ENCODE measurements around the gene GTF2H4.
"Not testable (repeated sequence)": the region's sequence is repeated elsewhere in the genome, so short reads cannot be mapped to it uniquely, and the experiment has no call there.

Gene GTF2H4

DNA sequence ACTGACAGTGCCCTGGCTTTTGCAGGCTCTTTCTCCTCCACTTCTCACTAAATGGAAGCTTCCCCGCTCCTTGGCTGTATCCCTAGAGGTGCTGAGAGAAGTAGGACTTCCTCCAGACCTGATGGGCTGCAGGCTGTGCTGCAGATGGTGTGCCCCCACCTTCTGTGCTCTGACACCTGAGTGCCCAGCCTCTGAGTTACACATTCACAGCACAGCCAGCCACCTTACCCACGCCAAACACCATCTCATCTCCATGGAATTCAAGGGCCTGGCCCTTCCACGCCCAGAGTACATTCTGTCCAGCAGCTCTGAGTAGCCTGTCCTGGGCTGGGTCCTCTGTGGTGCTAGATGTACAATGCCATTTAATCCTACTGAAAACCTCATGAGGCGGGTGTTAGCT lies 18.6 kb downstream of the GTF2H4 start:
- DNase-seq (ENCODE audit: low spot score) = no peak

DNA sequence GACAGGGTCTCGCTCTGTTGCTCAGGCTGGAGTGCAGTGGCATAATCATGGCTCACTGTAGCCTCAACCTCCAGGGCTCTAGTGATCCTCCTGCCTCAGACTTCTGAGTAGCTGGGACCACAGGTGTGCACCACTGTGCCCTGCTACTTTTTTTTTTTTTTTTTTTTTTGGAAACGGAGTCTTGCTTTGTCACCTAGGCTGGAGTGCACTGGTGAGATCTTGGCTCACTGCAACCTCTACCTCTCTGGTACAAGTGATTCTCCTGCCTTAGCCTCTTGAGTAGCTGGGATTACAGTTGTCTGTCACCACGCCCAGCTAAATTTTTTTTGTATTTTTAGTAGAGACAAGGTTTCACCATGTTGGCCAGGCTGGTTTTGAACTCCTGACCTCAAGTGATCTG lies 19.1 kb downstream of the GTF2H4 start:
- DNase-seq (ENCODE audit: low spot score) = not testable (repeated sequence)

DNA sequence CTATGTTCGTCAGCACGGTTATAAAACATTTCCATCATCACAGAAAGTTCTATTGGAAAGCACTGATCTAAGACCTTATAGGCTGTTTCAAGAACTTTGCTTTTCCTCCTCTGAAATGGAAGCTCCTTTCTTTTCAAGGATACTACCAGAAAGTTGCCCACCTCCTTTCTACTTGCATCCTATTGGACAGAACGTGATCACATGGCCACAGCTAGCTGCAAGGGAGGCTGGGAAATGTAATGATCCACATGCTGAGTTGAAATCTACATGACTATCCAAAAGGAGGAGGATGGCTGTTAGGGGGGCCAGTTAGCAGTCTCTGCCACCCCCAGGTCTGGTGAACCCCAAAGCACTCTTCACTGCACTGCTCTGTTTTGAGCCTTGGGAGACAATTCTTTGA lies 20.7 kb downstream of the GTF2H4 start:
- DNase-seq (ENCODE audit: low spot score) = no peak

DNA sequence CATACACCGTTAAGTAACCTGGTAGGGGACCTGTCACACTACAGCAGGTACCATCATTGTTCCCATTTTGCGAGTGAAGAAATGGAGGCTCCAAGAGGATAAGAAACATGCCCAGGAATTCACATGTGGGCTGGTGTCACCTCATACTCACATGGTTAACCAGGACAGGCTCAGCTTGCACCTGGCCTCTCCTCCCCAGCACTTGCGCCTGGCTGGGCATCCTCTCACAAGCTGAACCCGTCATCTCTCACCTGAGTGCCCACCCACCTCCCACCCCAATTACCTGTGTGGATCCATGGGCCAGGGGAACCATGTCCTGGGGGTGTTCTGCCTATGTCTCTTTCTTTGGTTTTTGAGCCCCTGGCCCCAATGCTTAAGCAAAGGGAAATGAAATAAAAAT lies 22.5 kb downstream of the GTF2H4 start:
- DNase-seq (ENCODE audit: low spot score) = no peak

DNA sequence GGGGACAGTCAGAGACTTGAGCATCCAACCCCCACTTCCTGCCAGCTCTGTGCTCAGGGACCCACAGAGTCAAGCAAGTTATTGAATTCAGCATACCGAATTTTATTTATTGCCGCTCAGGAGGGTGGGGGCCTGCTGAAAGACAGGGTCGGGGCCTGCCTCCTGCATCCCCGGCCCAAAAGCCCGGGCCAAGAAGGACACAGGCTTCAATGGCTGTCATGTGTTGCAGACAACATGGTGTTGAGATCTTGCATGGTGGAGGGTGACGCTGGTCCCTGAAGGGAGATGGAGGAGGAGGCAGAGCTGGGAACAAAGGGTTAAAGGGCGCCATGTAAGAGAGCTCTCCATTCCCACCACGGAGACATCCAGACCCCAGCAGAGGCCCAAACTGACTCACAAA lies 23.3 kb downstream of the GTF2H4 start:
- DNase-seq (ENCODE audit: low spot score) = no peak

DNA sequence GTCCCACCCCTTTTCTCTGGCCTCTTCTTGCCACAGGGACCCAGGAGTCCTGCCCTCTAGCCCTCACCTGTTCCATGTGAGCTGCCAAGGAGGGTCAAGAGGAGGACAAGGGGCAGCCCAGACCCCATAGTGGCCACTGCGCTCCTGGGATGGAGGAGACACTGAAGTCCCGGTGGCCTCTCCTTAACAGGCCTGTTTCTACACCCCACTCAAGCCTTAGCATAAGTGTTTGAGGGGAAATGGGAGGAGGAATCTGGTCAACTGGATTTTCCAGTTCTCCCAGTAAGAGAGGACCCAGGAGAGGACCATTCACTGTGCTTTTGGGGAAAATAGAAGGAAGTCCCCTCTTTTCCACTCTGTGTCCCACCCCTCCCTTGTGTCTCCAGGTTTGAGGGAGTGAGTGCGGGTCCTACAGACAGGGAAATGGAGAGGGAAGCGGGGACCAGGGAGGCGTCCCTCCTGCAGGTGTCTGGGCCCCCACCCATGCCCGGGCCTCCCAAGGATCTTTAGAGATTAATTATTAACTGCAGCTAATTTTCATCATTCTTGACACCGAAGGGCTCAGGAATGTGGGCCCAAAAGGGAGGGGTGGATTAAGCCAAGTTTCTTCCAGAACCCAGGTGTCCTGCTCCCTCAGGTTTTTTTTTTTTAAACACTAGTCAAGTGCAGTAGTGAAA lies 24.1 kb downstream of the GTF2H4 start, which contains the start of gene SFTA2:
SFTA2 (minus strand) TSS at position 202 of the 677 bp plus-strand sequence; CDS start at position 128, 74 bp downstream.
- no peak for DNase-seq (ENCODE audit: low spot score)

DNA sequence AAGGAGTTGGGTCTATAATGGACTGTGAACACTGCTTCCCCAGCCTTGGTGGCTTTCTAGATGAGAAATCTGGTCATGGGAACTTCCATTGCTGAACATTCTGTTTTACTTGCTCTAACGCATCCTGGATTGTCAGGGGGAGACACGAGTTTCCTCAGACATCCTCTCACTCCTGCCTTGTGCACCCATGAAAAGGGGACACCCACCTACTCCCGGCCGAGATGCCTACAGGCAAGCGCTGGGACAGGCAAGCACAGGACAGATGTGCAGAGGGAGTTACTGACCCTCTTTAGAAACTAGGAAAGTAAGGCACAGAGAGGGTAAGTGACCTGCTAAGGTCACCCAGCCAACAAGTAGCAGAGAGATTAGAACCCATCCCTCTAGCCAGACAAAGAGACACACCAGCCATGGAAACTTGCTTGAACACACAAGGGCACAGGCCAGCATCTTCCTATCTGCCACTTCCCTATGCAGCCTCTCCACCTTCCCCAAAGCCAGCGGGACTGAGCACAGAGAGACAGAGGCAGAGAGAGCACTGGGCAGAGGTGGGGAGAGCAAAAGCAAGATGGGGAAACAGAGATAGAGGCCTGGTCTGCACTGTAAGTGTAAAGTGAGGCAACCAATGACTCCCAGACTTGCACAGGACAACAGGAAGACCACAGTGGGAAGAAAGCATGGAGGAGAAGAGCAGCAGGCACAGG lies 24.8 kb downstream of the GTF2H4 start:
- no peak for DNase-seq (ENCODE audit: low spot score)

DNA sequence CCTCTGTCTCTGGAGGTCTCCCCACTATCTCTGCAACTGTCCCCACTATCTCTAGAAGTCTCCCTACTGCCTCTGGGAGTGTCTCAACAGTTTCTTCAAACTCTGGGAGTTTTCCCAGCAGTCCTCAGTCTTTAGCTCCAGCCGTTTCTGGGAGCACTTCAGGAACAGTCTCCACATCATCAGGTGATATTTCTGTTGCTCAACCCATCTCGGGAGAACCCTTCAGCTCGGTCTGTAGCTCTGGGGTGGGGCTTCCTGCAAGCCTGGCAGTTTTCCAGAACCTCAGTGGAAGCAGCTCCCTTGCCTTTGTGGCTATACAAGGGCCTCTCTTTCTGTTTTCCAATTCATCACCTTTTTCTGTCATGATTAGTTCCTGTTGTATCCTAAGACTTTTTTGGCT lies 27.0 kb downstream of the GTF2H4 start:
- no peak for DNase-seq (ENCODE audit: low spot score)

DNA sequence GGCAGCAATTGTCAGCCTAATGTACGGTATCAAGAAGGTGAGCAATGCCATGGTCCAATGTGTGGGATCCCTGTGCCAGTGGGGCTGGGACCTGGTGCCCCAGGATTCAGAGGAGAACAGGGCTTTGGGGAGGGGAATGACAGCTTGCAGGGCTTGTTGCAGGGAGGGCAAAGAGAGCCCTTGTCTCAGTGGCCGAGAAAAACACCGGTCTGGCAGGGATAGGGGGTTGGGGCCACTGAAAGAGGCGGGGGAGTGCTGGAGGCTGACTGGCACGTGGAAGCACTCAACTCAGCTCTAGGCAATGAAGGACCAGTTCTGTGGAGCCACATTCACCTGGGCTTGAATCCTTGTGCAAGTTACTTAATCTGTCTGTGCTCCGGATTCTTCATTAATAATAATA lies 29.3 kb downstream of the GTF2H4 start:
- no peak for DNase-seq (ENCODE audit: low spot score)

DNA sequence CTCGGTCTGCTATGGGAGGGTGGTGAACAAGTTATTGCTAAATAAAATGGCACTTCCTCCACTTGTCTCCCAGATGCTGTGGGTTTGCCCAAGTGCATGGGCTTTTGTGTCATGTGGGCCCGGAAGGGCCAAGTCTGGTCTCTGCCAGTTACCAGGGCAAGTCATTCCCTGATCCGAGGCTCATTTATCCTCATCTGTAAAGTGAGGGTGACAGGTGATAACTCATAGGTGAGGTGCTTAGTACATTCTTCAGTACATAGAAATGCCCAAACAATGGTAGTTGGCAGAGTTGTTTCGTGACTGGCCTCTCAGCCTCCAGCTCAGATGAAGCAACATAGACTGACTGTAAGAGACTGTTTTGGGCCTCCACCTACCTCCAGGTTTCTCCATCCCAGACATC lies 30.7 kb downstream of the GTF2H4 start:
- DNase-seq (ENCODE audit: low spot score) = no peak

DNA sequence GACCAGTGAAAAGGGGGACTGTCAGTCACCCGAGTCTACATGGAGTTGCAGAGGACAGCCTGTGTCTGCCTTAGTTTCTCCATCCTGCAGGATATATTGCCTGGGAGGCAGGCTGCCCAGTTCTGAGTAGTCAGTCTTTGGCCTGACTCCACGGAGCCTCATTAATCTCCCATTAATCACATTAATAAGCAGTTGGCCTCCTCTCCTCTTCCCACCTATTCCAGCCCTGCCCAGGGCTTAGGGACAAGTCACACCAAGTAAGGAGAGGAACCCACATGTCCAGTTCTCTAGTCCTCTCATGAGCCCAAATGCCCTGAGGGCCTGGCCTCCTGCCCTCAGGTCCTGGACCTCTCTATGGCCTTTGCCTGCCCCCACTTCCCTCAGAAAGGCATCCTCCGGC lies 31.5 kb downstream of the GTF2H4 start:
- no peak for DNase-seq (ENCODE audit: low spot score)

DNA sequence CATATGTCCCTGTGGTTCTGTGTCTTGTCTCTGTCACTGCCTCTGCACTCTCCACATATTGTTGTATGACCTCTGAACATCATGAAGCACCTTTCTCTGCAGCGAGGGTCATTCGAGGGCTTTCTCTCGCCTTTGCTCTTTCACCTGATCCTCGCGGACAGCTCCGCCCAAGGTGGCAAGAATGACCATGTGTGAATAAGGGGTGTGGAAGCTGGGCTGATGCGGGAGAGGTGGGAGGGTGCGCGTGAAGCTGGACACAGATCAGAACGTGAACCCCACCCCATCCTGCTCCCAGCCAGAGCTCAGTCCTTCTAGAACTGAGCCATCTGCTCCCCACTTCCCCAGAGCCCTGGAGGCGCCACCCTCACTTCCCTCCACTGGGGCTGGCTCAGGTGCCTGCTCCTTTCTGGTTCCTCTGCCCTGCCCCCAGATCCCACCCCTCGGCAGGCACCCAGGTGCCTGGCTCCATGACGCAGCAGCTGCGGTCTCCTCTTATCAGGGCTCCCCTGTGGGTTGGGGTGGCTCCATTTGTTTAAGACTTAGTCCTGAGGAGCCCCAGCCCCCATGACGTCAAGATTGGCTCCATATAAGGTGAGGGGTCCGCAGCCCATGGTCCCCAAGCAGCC lies 32.5 kb downstream of the GTF2H4 start, which contains the start of gene MUCL3:
MUCL3 (plus strand) TSS at position 613 of the 626 bp plus-strand sequence. CDS start 27 bp downstream, outside the sequence.
- no peak for DNase-seq (ENCODE audit: low spot score)

DNA sequence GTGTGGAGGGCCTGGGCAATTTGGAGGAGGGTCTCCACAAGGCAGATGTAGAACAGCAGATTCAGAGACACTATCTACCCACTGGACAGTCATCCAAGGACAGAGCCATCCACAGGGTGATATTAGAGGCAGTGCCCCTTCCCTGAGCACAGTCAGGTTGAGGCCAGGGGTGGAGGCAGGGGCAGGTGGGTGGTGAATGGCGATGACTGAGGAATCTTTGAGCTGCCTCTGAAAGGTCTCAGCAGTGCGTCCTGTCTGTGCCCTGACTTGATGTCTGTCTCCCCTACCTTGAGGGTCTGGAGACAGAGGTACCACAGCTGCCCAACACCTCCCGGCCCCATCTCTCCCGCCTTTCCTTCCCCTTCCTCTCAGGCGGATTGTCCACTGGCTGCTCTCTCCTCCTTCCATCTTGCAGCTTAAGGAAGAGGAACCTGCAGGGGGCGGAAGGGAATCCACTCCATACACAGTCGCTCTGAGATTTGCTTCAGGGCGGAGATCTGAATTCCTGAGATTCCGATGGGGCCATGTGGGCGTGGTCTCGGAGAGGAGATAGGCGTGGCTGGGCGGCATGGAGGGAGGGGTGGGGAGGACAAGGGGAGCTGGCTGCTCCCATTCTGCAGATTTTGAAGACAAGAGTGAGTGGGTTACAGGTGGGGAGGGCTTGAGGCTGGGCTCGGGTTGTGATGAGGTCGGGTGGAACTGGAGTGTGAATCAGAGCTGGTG lies 34.5 kb downstream of the GTF2H4 start:
- DNase-seq (ENCODE audit: low spot score) = no peak

DNA sequence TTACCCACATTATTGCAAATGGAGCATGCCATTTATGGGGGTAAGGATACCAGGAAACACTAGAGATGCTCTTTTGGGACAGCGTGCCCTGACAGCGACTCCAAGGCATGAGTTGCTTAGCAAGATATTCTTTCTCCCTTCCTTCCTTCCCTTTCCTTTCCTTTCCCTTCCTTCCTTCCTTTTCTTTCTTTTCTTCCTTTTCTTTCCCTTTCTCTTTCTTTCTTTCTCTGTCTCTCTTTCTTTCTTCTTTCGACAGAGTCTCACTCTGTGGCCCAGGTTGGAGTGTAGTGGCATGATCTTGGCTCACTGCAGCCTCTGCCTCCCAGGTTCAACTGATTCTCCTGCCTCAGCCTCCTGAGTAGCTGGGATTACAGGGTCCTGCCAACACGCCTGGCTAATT lies 36.0 kb downstream of the GTF2H4 start:
- no peak for DNase-seq (ENCODE audit: low spot score)

DNA sequence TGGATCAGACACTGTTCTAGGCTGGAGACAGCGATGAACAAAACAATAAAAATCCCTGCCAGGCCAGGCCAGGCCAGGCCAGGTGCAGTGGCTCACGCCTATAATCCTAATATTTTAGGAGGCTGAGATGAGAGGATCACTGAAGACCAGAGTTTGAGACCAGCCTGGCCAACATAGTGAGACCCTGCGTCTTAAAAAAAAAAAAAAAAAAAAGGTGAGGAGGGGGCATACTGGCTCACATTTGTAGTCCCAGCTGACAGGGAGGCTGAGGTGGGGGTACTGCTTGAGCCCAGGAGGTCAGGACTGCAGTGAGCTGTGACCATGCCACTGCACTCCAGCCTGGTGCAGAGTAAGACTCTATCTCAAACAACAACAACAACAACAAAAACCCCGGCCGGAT lies 37.3 kb downstream of the GTF2H4 start:
- no peak for DNase-seq (ENCODE audit: low spot score)

DNA sequence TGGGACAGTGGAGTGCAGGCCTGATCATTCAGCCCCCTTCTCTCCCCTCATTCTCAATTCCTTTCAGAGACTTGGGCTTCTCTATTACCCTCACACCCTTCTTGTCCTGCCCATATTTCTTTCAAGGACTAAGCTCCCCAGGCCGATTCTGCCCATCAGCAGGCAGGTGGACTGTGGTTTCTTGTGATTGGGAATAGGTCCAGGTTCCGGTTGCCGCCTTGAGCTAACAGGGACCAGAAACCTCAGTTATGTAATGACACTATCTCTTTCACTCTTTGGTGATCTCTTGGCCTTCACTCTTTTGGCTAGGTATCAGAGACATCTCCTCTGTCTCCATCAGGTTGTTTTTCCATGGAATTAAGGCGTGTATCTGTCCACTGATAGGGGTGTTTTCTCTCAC lies 39.2 kb downstream of the GTF2H4 start:
- no peak for DNase-seq (ENCODE audit: low spot score)

DNA sequence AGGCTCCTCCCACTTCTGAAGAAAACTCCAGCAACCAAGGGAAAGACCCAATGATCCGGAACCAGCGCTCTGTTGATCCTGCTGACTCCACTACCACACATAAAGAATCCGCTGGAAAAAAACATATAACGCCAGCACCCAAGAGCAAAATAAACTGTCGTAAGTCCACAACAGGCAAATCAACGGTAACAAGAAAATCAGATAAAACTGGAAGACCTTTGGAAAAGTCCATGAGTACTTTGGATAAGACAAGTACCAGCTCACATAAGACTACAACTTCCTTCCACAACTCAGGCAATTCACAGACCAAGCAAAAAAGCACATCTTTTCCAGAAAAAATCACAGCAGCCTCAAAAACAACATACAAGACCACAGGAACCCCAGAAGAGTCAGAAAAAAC lies 40.8 kb downstream of the GTF2H4 start:
- DNase-seq (ENCODE audit: low spot score) = no peak

DNA sequence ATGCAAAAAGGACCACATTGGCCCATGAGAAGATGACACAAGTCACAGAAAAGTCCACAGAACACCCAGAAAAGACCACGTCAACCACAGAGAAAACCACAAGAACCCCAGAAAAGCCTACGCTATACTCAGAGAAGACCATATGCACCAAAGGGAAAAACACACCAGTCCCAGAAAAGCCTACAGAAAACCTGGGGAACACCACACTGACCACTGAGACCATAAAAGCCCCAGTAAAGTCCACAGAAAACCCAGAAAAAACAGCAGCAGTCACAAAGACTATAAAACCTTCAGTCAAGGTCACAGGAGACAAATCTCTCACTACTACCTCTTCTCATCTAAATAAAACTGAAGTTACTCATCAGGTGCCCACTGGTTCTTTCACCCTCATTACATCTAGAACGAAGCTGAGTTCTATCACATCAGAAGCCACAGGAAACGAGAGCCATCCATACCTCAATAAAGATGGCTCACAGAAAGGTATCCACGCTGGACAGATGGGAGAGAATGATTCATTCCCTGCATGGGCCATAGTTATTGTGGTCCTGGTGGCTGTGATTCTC lies 44.0 kb downstream of the GTF2H4 start:
- DNase-seq (ENCODE audit: low spot score) = no peak

DNA sequence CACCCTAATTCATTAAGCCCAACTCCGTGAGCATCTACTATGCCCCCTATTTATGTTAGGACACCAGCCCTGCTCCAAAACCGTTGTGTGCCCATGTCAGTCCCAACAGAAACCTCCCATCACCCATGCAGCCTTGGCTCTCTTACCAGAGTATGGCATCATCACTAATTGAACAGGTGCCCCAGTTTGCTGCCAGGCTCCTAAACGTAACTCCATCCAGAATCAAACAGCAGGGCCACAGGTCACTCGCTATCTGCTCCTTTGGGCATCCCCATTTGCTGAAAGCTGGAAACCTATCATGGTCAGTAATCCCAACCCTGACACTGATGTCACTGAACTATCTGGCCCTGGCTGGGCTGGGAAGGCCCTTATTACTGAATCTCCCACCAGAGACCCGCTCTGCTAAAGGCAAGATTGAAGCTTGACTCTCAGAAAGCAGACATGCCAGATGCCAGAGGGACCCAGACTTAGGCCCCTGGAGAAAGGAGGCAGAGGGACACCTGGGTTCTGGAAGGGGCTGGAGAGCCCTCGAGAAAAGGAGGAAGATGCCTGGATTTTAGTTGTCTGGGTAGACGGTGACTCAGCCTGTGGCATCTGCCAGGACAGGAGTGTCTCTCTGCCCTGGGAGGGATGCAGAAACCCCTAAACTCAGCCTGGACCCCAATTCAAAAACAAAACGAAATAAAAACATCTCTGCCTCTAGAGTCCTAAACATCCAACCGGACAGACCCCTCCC lies 46.8 kb downstream of the GTF2H4 start:
- no peak for DNase-seq (ENCODE audit: low spot score)

DNA sequence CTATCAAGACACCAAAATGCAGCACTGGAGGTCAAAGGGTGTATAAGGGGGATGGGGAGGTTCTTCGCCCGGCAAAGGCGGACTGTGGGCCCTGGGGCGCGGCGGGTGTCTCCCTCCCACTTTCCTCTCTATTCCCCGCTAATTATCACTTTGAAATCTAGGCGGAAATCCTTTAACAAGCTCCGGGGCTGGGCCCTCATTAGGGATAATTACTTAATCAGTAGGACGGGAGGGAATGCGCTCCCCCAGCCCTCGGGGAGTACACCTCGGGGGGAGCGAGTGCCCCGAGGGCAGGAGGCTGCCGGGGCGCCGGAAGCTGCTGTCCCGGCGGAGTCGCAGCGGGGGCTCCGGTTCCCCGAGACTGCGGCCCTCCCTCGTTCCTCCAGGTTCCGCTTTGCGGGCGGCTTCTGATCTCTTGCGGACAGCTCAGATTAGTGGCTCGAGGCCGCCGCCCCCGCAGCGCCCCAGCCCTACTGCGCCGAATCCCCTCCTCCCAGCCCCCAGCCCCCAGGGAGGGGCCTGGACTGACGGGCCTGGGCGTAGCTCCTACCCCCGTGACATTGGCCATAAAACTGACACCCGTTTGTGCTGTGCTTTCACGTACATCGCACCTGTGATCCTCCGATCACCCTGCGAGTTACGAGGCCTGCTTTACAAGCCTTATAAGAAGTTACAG lies 47.5 kb downstream of the GTF2H4 start:
- no peak for DNase-seq (ENCODE audit: low spot score)

DNA sequence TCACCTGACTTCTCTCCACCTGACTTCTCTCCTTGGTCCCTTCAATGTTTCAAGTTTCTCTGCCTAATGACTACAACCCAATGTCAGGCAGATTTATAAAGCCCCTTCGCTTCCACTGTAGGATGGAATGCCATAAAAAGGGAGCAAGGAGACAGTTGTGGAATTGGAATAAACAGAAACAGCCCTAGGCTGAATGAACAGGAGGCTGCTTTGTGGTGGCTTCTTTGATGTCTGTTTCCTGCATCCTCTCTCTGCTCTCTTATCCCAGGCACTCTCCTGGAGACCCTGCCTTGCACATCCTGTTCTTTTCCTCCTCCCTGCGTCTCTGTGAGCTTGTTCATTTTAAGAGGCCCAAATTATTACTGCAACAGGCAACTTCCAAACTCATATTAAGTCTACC lies 49.7 kb downstream of the GTF2H4 start:
- DNase-seq (ENCODE audit: low spot score) = no peak

Data from NAMALWA (cell line).